GM19455 (cell line): Measurements from ENCODE around the gene TFF1.
"Not testable (repeated sequence)": the region's sequence is repeated elsewhere in the genome, so short reads cannot be mapped to it uniquely, and the experiment has no call there.

Experiments
- ATAC-seq: cut with Tn5 transposase; IDR thresholded peaks from one replicate; pipeline ENCODE4 v1.9.1; 2021; ENCODE audit not compliant: unreplicated experiment

The TFF1 gene

DNA sequence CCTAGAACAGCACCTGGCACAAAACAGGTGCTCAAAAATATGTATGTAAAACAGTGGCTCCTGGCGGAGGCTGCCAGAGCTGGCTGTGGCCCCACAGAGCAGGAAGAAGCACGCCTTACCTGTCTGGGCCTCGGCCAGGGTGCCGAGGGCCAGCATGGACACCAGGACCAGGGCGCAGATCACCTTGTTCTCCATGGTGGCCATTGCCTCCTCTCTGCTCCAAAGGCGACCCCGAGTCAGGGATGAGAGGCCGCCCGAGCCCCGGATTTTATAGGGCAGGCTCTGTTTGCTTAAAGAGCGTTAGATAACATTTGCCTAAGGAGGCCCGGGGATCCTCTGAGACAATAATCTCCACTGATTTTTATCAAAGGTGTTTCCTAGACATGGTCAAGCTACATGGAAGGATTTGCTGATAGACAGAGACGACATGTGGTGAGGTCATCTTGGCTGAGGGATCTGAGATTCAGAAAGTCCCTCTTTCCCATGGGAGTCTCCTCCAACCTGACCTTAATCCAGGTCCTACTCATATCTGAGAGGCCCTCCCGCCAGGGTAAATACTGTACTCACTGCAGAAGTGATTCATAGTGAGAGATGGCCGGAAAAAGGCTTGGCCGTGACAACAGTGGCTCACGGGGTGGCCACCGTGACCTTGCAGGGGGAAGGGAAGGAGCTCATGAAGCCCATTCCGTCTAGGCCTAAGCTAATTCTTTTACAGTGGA is at the start of gene TFF1:
TSS of gene TFF1 (minus strand) at position 244 of the 719 bp plus-strand sequence. CDS start at position 204, 40 bp downstream.
- no peak for ATAC-seq

DNA sequence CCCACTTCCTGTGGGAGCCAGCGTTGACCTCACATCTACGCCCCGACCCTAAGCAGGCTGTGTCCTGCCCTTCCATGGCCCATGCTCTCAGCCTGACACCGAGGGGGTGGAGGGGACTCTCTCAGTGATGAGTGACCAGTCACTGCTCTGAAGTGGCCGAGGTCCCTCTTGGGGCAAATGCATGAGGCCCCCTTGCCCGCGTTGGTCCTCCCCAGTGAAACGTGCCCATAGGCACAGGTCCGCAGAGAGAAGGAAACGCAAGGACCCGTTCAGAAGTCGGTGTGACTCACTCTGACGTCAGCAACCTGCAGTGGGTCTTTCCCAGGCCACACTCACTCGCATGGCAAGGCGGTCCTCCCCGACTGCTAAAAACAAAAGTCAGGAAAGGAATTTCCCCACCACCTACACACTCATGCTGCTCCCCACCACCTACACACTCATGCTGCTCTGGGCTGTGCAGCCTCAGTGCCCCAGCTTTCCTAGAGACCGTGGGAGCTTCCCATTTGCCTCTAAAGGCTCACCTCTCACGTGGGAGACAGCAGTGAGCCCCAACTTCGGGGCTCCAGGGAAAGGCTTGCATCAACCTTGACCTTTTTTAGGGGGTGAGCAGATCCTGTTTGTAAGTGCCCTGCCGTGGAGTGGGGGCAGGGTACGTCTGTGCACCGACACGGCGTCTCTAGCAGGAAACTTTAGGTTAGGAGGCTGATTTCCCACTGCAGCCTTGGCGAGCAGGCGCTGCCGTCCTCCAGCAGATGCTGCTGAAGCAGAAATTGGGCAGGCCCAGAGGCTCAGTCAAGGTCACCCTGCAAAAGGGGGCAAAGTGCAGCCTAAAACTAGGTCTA is 48.8 kb upstream of the TFF1 start:
- peak; percentile 72 for ATAC-seq

DNA sequence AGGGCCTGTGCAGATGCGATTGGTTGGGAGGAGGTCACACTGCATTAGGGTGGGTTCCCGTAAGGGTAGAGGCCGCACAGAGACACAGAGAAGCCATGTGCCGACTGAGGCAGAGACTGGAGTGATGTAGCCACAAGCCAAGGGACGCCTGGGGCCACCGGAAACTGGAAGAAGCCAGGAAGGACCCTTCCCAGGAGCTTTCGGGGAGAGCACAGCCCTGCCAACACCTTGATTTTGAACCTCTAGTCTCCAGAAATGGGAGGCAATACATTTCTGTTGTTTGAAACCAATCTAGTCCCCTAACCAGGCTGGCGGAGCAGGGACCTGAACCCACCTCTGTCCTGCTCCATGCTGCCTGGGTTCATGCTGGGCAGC is 48.2 kb upstream of the TFF1 start:
- no peak for ATAC-seq

DNA sequence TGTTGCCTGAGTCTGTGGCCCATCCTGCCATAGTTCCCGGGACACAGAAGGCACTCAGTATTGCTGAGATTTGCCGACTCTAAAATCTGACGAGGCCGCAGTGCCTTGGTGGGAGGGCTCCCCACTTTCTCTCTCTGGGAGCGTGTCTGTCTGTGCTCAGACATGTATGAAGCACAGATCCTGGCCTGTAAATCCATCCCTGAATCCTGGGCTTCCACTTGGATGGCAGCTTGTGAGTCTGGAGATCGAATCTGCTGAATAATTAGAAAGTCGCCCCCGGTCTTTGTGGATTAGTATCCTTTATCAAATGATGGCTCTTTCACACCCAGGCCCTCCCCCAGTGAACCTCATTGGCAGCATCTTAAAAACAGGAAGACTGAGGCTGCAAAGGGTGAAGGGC is 47.7 kb upstream of the TFF1 start:
- no peak for ATAC-seq

DNA sequence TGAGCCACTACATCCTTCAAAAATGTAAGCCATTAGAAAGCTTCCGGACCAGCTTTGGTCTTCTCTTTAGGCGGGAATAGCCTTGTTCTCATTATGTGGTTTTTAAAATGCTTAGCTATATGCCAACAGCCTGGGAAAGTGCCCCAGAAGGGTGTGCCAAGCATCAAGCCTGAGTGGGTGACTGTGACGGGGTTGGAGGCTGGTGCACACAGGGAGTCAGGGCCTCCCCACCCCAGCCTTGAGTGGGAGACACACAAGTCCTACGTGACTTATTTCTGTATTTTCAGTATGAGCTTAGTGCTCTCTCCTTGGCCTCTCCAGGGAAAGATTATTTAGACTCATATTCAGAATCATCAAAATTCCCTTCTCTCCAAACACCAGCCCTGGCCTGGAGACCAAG is 47.2 kb upstream of the TFF1 start:
- no peak for ATAC-seq

DNA sequence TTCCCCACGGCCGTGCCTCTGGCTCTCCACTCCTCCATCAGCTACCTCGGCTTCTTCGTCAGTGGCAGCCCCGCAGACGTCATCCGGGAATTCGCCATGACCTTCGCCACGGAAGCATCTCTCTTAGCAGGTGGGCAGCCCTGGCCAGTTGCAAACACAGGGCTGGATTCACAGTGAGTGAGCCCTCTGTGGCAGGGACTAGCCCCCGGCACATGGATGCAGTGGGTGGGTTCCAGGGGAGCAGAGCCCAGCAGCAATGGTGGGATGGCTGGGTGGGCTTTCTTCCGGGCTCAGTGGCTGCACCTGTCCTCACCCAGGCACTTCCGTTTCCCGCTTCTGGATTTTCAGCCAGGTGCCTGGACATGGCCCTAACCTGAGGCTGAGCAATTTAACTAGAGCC is 46.8 kb upstream of the TFF1 start:
- no peak for ATAC-seq

DNA sequence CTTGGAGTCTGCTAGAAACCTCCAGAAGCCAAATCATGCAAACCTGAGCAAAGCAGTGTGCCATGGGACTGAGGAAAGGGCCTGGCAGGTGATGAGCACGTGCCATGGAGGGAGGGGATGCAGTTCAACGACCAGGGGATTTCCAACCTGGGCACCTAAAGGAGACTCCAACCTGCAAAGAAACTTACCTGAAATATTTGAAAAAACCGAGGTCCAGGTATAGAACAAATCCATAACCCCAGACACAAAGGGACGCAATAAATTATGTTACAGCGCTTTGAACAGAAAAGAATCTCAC is 46.2 kb upstream of the TFF1 start:
- ATAC-seq = no peak

DNA sequence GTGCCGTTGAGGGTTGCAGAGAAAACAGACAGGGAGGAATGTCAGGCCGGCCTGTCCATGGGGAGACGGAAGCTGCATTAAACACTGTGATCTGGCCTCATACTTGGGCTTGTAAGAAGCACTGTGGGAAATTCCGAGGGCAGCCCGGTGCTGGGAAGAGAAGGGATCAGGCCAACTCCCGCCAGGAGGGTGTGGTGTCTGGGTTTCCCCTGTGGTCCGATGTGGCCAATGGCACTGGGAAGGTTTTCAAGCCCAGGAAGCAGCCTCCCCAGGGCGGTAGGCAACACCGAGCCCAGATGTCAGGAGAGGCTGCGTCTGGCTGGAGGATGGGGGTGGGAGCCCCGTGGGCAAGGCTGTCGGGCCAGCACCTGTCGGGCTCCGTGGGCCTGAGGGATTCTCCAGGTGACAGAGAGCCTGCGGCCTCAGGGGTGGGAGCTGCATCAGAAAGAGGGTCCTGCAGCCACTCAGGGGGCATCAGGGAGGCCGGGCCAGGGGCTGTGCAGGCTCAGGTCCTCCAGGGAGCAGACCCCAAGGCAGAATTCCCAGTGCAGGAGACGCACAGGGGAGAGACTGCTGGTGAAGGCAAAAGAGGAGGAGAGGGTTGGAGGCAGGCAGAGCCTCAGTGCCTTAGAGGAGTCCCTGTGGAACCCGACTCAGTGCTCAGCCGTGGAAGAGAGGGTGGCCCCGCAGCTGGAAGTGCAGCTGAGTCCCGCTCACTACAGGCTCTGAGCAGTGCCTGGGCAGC is 45.7 kb upstream of the TFF1 start:
- no peak for ATAC-seq

DNA sequence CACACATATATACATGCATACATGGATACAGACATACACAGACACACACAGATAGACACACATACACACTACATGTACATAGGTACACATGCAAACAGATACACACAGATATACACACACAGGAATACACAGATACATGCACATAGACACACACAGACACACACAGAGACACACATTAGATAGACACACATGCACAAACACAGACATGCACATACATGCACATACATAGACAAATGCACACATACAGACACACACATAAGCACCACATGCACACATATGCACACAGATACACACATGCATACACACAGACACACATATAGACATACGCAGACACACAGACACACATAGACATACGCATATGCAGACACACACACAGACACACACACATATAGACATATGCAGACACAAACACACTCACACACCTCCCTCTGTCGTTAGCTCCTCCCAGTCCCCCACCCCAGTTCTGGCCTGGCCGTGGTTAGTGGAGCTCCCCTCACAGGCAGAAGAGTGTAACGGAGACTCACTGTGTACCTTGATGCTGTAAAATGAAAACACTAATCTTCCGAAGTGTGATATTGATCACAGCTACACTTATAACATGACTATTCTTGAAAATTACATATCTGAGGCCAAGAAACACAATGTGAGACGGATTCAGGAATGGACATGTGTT is 45.0 kb upstream of the TFF1 start:
- no peak for ATAC-seq

DNA sequence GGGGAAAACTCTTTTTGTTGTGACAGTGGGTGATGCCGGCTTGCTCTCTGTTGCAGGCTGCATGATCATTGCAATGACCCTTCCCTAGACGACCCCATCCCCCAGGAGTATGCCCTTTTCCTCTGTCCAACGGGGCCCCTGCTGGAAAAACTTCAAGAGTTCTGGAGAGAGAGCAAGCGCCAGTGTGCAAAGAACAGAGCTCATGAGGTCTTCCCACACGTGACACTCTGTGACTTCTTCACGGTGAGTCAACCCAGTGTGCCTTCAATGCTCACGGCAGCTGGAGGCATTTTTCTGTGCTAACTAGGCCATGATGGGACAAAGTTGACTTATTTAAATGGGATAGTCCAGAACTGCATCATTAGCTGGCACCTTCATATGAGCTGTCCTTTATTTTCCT is 43.0 kb upstream of the TFF1 start:
- no peak for ATAC-seq

DNA sequence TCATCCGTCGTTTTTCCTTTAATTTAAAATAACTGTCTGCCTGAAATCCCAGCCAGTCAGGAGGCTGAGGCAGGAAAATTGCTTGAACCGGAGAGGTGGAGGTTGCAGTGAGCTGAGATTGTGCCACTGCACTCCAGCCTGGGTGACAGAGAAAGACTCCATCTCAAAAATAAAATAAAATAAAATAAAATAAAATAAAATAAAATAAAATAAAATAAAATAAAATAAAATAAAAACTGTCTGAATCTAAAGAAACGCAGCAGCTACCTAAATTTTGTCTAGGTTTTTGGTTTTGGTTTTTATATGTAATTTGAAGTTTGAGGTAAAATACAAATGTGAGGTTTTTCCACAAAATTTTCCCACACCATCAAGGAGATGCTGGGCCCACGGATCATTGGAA is 42.4 kb upstream of the TFF1 start:
- ATAC-seq = not testable (repeated sequence)

DNA sequence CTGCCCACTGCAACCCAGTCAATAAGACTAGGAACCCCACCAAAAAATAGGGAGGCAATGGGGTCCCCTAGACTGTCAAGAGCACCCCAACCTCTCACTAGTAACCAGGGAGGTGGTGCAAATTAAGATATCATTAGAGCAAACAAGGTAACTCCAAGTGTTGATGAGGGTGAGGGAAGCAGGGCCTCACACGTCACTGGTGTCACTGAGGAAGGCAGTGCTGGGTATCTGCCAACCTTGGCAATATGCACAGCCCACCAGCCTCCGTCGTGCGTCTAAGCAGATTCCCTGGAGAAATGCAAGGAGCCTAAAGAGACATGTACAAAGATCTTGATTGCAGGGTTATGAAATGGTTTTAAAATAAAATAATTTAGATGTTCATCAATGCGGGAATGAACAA is 41.1 kb upstream of the TFF1 start:
- ATAC-seq = no peak

DNA sequence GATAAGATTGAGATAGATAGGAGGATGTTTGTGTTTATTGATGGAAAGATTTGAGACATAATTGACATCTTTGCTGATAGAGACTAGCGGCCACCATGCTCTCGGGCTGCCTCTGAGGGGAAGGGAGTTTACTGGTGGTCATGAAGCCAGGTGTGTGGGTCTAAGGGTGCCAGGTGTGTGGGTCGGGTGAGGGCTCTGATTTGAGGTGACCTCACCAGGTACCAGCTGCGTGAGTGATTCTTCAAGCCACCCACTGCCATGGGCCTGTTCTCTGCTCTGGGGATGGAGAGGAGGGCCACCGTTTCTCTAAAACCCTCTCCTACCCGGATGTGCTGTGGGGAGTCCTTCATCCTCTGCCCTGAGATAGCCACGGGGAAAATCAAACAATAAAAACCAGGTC is 40.5 kb upstream of the TFF1 start:
- no peak for ATAC-seq

DNA sequence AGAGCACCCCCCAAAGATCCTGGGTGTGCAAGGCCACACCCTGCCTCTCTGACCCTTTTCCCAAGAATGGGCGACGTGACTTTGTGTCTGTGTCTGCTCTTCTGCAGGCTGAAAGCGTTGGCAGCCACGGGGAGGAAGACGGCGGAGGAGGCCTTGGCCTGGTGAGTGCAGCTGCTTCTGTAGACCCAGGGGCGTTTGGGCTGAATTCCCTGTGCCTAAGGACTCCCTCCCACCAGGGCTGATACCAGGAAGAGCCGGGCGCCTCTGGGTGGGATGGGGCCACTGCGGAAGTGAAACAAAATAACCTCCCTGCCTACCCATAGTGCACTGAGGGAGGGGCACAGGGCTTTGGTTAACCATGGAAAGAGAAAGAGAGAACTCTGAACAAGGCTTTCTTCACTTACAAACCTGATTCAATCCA is 39.9 kb upstream of the TFF1 start:
- ATAC-seq = no peak

DNA sequence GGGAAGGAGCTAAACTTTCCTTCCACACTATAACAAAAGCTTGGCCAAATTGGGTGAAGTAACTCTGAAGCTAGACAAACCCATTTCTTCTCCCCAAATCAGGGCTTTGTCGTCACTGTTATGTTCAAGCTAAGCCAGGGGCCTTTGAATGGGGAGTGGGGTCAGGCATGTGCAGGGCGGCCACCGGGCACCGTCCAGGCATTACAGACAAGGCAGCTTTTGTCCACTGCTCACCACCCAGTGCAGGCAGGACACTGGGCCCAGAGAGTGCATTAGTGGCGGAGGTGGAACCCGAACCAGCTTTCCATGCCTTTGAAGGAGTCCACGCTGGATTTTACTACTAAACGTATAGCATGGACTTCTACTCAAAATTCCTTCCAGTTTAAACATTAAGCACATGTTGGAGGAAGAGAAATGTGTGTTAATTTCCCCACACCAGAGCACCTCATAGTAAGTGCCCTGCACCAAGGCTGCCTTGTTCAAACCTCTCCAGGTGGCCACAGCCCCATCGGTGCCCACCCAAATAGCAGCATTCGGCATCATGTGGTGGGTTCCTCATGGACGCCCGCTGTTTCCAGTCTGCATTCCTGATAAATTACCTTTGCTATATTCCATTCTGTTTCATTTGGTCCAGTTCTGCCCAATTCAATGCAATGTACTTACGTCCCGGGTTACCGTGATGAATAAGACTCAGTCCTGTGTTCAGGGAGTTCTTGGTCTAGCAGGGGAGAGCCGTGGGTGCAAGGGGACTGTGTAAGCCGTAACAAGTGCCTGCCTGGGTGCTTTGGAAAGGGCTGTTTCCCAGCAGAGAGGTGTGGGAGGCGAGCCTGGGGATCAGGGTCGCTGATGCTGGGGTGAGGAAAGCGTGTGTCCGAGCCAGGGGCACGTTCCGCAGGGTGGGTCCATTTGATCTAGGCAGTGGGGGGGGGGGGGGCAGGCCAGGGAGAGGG is 39.0 kb upstream of the TFF1 start:
- ATAC-seq = no peak

DNA sequence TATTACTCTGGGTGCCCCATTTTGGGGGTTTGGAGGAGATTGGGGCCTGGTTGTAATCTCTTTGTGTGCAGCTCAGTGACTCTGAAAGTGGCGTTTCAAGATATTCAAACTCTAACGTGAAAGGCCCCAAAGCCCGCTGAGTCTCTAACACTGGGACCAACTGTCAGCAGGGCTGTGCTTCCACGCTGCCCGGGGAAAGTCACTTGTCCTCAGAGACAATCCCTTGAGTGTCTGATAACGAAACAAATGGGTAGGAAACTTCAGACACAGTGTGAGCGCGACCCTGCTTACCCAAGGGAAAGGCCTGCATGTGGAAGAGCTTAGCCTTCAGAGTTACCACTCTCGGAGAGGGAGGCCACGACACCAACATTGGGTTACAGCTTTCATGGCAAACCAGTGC is 38.2 kb upstream of the TFF1 start:
- ATAC-seq = no peak

DNA sequence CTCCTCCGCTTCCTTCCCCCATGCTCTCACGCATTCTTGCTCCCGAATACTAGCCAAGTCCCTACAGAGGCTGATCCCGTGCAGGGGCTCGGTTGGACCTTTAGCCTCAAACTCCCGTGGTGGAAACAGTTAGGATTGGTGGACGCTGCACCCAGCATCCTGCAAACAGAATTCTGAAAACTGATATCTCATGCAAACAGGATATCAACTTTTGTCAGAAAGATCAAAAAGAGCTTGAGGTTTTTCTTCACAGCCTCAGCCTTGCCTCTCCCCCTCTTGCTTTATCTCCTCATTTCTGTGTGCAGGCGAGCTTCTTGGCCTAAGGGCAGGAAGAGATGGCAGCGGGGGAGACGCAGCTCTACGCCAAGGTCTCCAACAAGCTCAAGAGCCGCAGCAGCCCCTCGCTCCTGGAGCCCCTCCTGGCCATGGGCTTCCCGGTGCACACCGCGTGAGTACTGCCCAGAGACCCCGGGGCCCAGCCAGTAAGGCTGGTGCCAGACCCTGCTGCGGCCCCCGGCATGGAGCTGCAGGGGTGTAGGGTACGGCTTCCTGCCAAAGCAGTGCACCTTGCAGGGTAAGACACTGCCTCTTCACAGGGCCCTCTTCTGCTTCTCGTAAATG is 37.4 kb upstream of the TFF1 start, which contains the start of gene UBASH3A:
TSS of gene UBASH3A (plus strand) at position 292 of the 621 bp plus-strand sequence. CDS start at position 336, 44 bp downstream.
- no peak for ATAC-seq

DNA sequence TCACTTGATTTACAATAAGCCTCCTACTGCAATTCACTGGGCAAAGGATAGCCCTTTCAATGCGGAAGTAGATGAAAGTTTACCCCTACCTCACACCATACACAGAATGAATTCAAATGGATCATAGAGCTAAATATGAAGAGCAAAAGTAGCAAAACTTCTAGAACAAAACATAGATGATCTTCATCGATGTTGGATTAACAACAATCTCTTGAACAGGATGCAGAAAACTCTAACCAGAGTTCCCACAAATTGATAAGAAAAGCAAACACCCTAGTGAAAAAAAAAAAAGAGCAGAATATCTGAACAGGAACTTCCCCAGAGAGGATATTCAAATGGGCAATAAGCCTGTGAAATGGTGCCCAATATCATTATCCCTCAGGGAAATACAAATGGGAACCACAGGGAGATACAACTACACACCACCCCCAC is 35.5 kb upstream of the TFF1 start:
- ATAC-seq = no peak

DNA sequence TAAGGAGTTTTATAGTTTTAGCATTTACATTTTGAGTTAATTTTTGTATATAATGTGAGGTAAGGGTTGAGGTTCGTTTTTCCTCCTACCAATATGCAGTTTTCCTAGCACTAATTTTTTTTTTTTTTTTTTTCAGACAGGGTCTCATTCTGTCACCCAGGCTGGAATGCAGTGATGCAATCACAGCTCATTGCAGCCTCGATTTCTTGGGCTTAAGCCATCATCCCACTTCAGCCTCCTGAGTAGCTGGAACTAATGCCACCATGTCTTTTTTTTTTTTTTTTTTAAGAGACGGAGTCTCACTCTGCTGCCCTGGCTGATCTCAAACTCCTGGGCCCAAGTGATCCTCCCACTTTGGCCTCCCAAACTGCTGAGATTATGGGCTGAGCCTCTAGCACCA is 34.8 kb upstream of the TFF1 start:
- no peak for ATAC-seq

DNA sequence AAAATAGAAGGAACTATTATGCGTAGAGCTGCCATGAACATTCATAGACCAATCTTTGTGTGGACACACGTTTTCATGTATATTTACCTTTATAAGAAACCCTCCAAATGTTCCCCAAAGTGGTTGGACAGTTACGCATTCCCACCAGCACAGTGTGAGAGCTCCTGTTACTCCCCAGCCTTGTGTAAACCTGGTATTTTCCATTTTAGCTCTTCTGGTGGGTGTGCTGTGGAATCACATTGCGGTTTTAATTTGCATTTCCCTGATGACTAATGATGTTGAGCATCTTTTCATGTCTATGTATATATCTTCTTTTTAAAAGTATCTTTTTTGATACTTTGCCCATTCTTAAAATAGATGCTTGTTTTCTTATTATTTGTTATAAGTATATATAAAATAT is 34.2 kb upstream of the TFF1 start:
- ATAC-seq = no peak
